HCT116 (cell line): Measurements from ENCODE around the gene STON2. TPM values are rescaled to one million over a fixed set of nuclear protein-coding genes. Genes with fewer than 3 reads are reported as not detected.

Experiments used
- ATAC-seq: fragments of 200-7000 bp; cut with Tn5 transposase; 2 replicates; pipeline ENCODE4 v1.9.1; 2020; ENCODE audit warnings: mild to moderate bottlenecking, moderate library complexity
- Bru-seq: library from RNA; stranded (reverse); fragments of 400-500 nt; gene quantifications from one replicate; lab custom pipeline; 2021; lab: Mats Ljungman, UMichigan
- BruChase-seq, 2 experiments: library from RNA; stranded (reverse); fragments of 400-500 nt; gene quantifications; one replicate each; lab custom pipeline; 2021; lab: Mats Ljungman, UMichigan
- BruUV-seq: library from RNA; stranded (reverse); fragments of 400-500 nt; replicated peaks from 2 replicates; lab custom pipeline; 2021; lab: Mats Ljungman, UMichigan
- CTCF ChIA-PET: fragments of 300-600 bp; sonication (Branson Sonifier 250); formaldehyde crosslinking; loops from one replicate; lab custom pipeline; 2021; ENCODE audit warnings: antibody characterized with exemption; lab: Charles Lee
- POLR2A ChIA-PET: fragments of 300-600, 350-600 bp; sonication (Branson Sonifier 250); formaldehyde crosslinking; loops from one replicate; lab custom pipeline; 2021; ENCODE audit warnings: antibody characterized with exemption; lab: Charles Lee
- RAD21 ChIA-PET, 2 experiments: fragments of 300-600 bp; sonication (Branson Sonifier 250); formaldehyde crosslinking; loops; one replicate each; lab custom pipeline; 2023; ENCODE audit warnings: low total read pairs in 2 of 2; ENCODE audit not compliant: uncharacterized antibody in 2 of 2, unreplicated experiment in 2 of 2, low non-redundant PET in 1 of 2; lab: Charles Lee
- DNase-seq: peaks from one replicate; pipeline ENCODE4 v3.0.0-alpha.2; 2010; ENCODE audit warnings: low read depth, low spot score
- H2AFZ ChIP-seq: fragments of 200-600 bp; shearing (Covaris generic), sonication (generic); 2 replicates; pipeline ENCODE4 v1.6.1; 2017; ENCODE audit warnings: low read depth, mixed run types, mixed read lengths, antibody characterized with exemption, low read length; ENCODE audit not compliant: poor library complexity, severe bottlenecking
- H3K27ac ChIP-seq: 2 replicates; pipeline ENCODE4 v1.5.1; 2012; ENCODE audit warnings: low read depth, low read length
- H3K27me3 ChIP-seq: fragments of 200-600 bp; sonication (generic); 2 replicates; pipeline ENCODE4 v1.6.1; 2016; ENCODE audit warnings: mixed run types, low read length, mixed read lengths; ENCODE audit not compliant: insufficient read depth
- H3K36me3 ChIP-seq, 2 experiments: fragments of 200-500 bp in 1 of 2; fragments of 200-600 bp in 1 of 2; sonication (Bioruptor generic) in 1 of 2; sonication (generic) in 1 of 2; 2 replicates each; pipeline versions ENCODE4 v1.5.1 to v1.6.1; 2014 to 2016; ENCODE audit warnings: low read length in 2 of 2, inconsistent platforms in 1 of 2, mixed read lengths in 1 of 2, mixed run types in 1 of 2; ENCODE audit not compliant: insufficient read depth in 2 of 2, control insufficient read depth in 1 of 2
- H3K4me1 ChIP-seq, 2 experiments: fragments of 200-600 bp in 1 of 2; sonication (generic) in 1 of 2; 2 replicates each; pipeline versions ENCODE4 v1.5.1 to v1.6.1; 2012 to 2017; ENCODE audit warnings: low read length in 2 of 2, inconsistent platforms in 1 of 2, mild to moderate bottlenecking in 1 of 2, mixed read lengths in 1 of 2, mixed run types in 1 of 2, moderate library complexity in 1 of 2; ENCODE audit not compliant: insufficient read depth in 2 of 2, control insufficient read depth in 1 of 2
- H3K4me2 ChIP-seq: fragments of 200-600 bp; sonication (generic); 2 replicates; pipeline ENCODE4 v1.6.1; 2017; ENCODE audit warnings: mixed run types, low read length, mixed read lengths
- H3K4me3 ChIP-seq, 2 experiments: fragments of 200-600 bp in 1 of 2; sonication (generic) in 1 of 2; replicated peaks in 1 of 2; 2 replicates each; pipeline ENCODE4 v1.5.1; 2011 to 2016; ENCODE audit warnings: low read length in 2 of 2, control low read depth in 1 of 2, low read depth in 1 of 2, mild to moderate bottlenecking in 1 of 2, mixed read lengths in 1 of 2, mixed run types in 1 of 2
- H3K79me2 ChIP-seq: fragments of 200-600 bp; sonication (generic); 2 replicates; pipeline ENCODE4 v1.6.1; 2017; ENCODE audit warnings: mild to moderate bottlenecking, mixed run types, low read length, moderate library complexity, mixed read lengths; ENCODE audit not compliant: insufficient read depth
- H3K9ac ChIP-seq: fragments of 200-600 bp; sonication (generic); 2 replicates; pipeline ENCODE4 v1.6.1; 2016; ENCODE audit warnings: low read length, mixed read lengths
- H3K9me2 ChIP-seq: fragments of 200-600 bp; sonication (generic), shearing (Covaris generic); 2 replicates; pipeline ENCODE4 v1.6.1; 2017; ENCODE audit warnings: mixed run types, mild to moderate bottlenecking, moderate library complexity; ENCODE audit not compliant: insufficient read depth
- H3K9me3 ChIP-seq, 2 experiments: fragments of 200-500 bp in 1 of 2; fragments of 200-600 bp in 1 of 2; sonication (Bioruptor generic) in 1 of 2; sonication (generic) in 1 of 2; 2 replicates each; pipeline ENCODE4 v1.6.1; 2014 to 2017; ENCODE audit warnings: low read length in 2 of 2, mixed read lengths in 2 of 2, inconsistent platforms in 1 of 2, low read depth in 1 of 2, mild to moderate bottlenecking in 1 of 2, mixed run types in 1 of 2, moderate library complexity in 1 of 2; ENCODE audit not compliant: control insufficient read depth in 1 of 2, insufficient read depth in 1 of 2
- H4K20me1 ChIP-seq: fragments of 200-600 bp; sonication (generic), shearing (Covaris generic); 2 replicates; pipeline ENCODE4 v1.6.1; 2017; ENCODE audit warnings: mixed run types, mild to moderate bottlenecking, moderate library complexity; ENCODE audit not compliant: insufficient read depth
- ATF3 ChIP-seq: IDR thresholded peaks from 2 replicates; pipeline ENCODE4 v1.6.1; 2012
- CBX3 ChIP-seq: IDR thresholded peaks from 2 replicates; pipeline ENCODE4 v1.6.1; 2012; ENCODE audit warnings: low read depth
- CEBPB ChIP-seq: IDR thresholded peaks from 2 replicates; pipeline ENCODE4 v1.6.1; 2012; ENCODE audit warnings: low read depth
- CTCF ChIP-seq, 3 experiments: fragments of 200-600 bp in 1 of 3; sonication (generic) in 1 of 3; IDR thresholded peaks in 2 of 3; conservative IDR thresholded peaks in 1 of 3; 2 replicates each; pipeline ENCODE4 v1.5.1; 2012 to 2017; ENCODE audit warnings: low read depth in 2 of 3, low read length in 2 of 3, antibody characterized with exemption in 1 of 3, borderline replicate concordance in 1 of 3, control low read depth in 1 of 3, mild to moderate bottlenecking in 1 of 3, mixed read lengths in 1 of 3, mixed run types in 1 of 3, moderate library complexity in 1 of 3; ENCODE audit not compliant: insufficient read depth in 1 of 3
- EGR1 ChIP-seq: IDR thresholded peaks from 2 replicates; pipeline ENCODE4 v1.6.1; 2012; ENCODE audit warnings: low read depth
- EZH2 ChIP-seq: fragments of 200-600 bp; sonication (generic); IDR thresholded peaks from 2 replicates; pipeline ENCODE4 v1.6.1; 2017; ENCODE audit warnings: antibody characterized with exemption, mixed run types
- EZH2phosphoT487 ChIP-seq: fragments of 200-600 bp; IDR thresholded peaks from 2 replicates; pipeline ENCODE4 v1.6.1; 2018; ENCODE audit warnings: antibody characterized with exemption, borderline replicate concordance
- FOSL1 ChIP-seq: IDR thresholded peaks from 2 replicates; pipeline ENCODE4 v1.6.1; 2012; ENCODE audit warnings: low read depth
- JUND ChIP-seq: IDR thresholded peaks from 2 replicates; pipeline ENCODE4 v1.6.1; 2012
- MAX ChIP-seq: IDR thresholded peaks from 2 replicates; pipeline ENCODE4 v1.6.1; 2012
- POLR2A ChIP-seq: IDR thresholded peaks from 2 replicates; pipeline ENCODE4 v1.7.0; 2011; ENCODE audit warnings: borderline replicate concordance; ENCODE audit not compliant: insufficient read depth, insufficient read length; ENCODE audit errors: extremely low read depth
- POLR2AphosphoS5 ChIP-seq: IDR thresholded peaks from 2 replicates; pipeline ENCODE4 v1.6.1; 2011; ENCODE audit warnings: mild to moderate bottlenecking, low read depth, low read length, moderate library complexity
- RAD21 ChIP-seq: IDR thresholded peaks from 2 replicates; pipeline ENCODE4 v1.6.1; 2012; ENCODE audit warnings: low read depth, mild to moderate bottlenecking
- REST ChIP-seq: IDR thresholded peaks from 2 replicates; pipeline ENCODE4 v1.6.1; 2012; ENCODE audit warnings: low read depth
- SIN3A ChIP-seq: IDR thresholded peaks from 2 replicates; pipeline ENCODE4 v1.6.1; 2012; ENCODE audit warnings: low read depth
- SP1 ChIP-seq: IDR thresholded peaks from 2 replicates; pipeline ENCODE4 v1.6.1; 2012; ENCODE audit warnings: low read depth
- SRF ChIP-seq: IDR thresholded peaks from 2 replicates; pipeline ENCODE4 v1.6.1; 2012; ENCODE audit warnings: low read depth
- TCF7L2 ChIP-seq: IDR thresholded peaks from 2 replicates; pipeline ENCODE4 v1.7.0; 2011; ENCODE audit warnings: borderline replicate concordance, inconsistent platforms; ENCODE audit not compliant: insufficient read depth, insufficient read length; ENCODE audit errors: extremely low read depth
- YY1 ChIP-seq: IDR thresholded peaks from 2 replicates; pipeline ENCODE4 v1.6.1; 2011; ENCODE audit warnings: low read length, low read depth, moderate library complexity, mild to moderate bottlenecking; ENCODE audit not compliant: insufficient replicate concordance; ENCODE audit errors: extremely low read depth
- ZFX ChIP-seq: fragments of 450-650 bp; IDR thresholded peaks from 2 replicates; pipeline ENCODE4 v1.6.1; 2017
- ZNF274 ChIP-seq: fragments of 200-500 bp; sonication (Bioruptor generic); IDR thresholded peaks from 2 replicates; pipeline ENCODE4 v1.6.1; 2014; ENCODE audit warnings: mild to moderate bottlenecking, low read depth, low read length, inconsistent platforms
- intact Hi-C: fragments of 100-400 bp; cut with micrococcal nuclease; formaldehyde crosslinking; loops from 2 replicates; pipeline ENCODE4 v1.10.0; 2022
- long read RNA-seq: library from polyadenylated mRNA; unstranded; transcript quantifications from one replicate; pipeline ENCODE4 v2.0.0, GENCODE V29; 2021; ENCODE audit not compliant: unreplicated experiment
- polyA plus RNA-seq: library from polyadenylated mRNA; unstranded; fragments of >200 nt; gene quantifications from 2 replicates; pipeline ENCODE4 v1.2.1, GENCODE V29; 2012; ENCODE audit warnings: missing spikeins
- total RNA-seq: library from RNA; stranded (reverse); gene quantifications from one replicate; pipeline ENCODE4 v1.2.1, GENCODE V29; 2021; ENCODE audit not compliant: unreplicated experiment

STON2 gene
- total RNA-seq: 4.1 TPM
- polyA plus RNA-seq: 0.51 and 0.77 TPM in 2 replicates
- Bru-seq, nascent RNA: percentile 34 among the genes with signal in this experiment
- BruChase-seq, experiment 1, labeled RNA remaining after a 6-hour chase: percentile 39 among the genes with signal in this experiment
- percentile 35 among the genes with signal in this experiment for BruChase-seq, experiment 2, labeled RNA remaining after a 2-hour chase
- long read RNA-seq, partial matches to known transcripts: 0 of 2 reads
- long read RNA-seq, other reads (novel, unspliced or antisense): 2 of 2 reads

- Histone ChIP-seq H3K36me3 (no peaks in the 10 kb centered on the region), H4K20me1 (no peaks in the 10 kb centered on the region), H3K4me1 (peaks cover 18 to 38% of the 10 kb centered on the region in 2 experiments), H3K27me3 (no peaks in the 10 kb centered on the region; the same call in 1 of the 2 replicates), H2AFZ (no peak within 1 kb of the TSS), H3K9ac (no peak within 1 kb of the TSS), H3K9me3 (no peaks in the 10 kb centered on the region), H3K79me2 (no peaks in the 10 kb centered on the region), H3K4me2 (peak within 1 kb of the TSS; percentile 68), H3K27ac (no peak within 1 kb of the TSS), H3K9me2 (no peaks in the 10 kb centered on the region), H3K4me3 (peak within 1 kb of the TSS in 1 of 2 experiments; percentile 18; a peak in 2 of 4 replicates)
- POLR2A ChIA-PET: no interaction called here
- CTCF ChIA-PET: no interaction called here
- DNase-seq: peak; percentile 54
- peak; percentile 62 for ATAC-seq
- intact Hi-C loops: no loop called here
- BruUV-seq: no TSS peak
- RAD21 ChIA-PET: interaction anchor here in 1 of 2 experiments (0.7 kb wide), 1 partner anchor 63 kb away, joined by 7 read pairs; no protein-coding TSS in a partner anchor
- TF ChIP-seq FOSL1 (0 out of 2 replicates have a peak, but pooled peaks have one; percentile 33), EZH2 (no peak), YY1 (no peak), ZFX (no peak), EZH2phosphoT487 (no peak), ATF3 (no peak), SIN3A (0 out of 2 replicates have a peak, but pooled peaks have one; percentile 4), CEBPB (no peak), TCF7L2 (no peak), POLR2AphosphoS5 (no peak), ZNF274 (no peak), MAX (0 out of 2 replicates have a peak, but pooled peaks have one; percentile 27), EGR1 (no peak), SP1 (peak; percentile 26; the same call in 1 of the 2 replicates), RAD21 (no peak), CBX3 (no peak; the same call in 1 of the 2 replicates), SRF (no peak), JUND (peak; percentile 33; the same call in 1 of the 2 replicates), CTCF (IDR thresholded peaks at IDR 0.05 in 2 of 3, conservative IDR thresholded peaks at IDR 0.05 in 1 of 3; ENCODE audit: borderline replicate concordance in 1 of 3, insufficient read depth in 1 of 3, low read depth in 2 of 3, low read length in 2 of 3) (no peak), POLR2A (no peak), REST (no peak)
Measured at GRCh38 chr14:81400202-81400678, at the start of gene STON2. TSS of gene STON2 (minus strand) at chr14:81400324. CDS start at chr14:81398382, 1,942 bp downstream.
